Suprapubic skin (tissue), 3 donors: ENCODE data around the gene MED12L.

Source experiments
- CTCF ChIP-seq, 2 donors: fragments of 200-600 bp in 1 of 2; fragments of 450-650 bp in 1 of 2; sonication (generic) in 1 of 2; IDR thresholded peaks; one replicate each; pipeline ENCODE4 v1.5.1; 2016 to 2019; ENCODE audit warnings: antibody characterized with exemption in 2 of 2, mild to moderate bottlenecking in 1 of 2, moderate library complexity in 1 of 2
- EP300 ChIP-seq: sonication (generic); formaldehyde crosslinking; IDR thresholded peaks from one replicate; pipeline ENCODE4 v1.6.1; 2017; ENCODE audit warnings: antibody characterized with exemption

DNA sequence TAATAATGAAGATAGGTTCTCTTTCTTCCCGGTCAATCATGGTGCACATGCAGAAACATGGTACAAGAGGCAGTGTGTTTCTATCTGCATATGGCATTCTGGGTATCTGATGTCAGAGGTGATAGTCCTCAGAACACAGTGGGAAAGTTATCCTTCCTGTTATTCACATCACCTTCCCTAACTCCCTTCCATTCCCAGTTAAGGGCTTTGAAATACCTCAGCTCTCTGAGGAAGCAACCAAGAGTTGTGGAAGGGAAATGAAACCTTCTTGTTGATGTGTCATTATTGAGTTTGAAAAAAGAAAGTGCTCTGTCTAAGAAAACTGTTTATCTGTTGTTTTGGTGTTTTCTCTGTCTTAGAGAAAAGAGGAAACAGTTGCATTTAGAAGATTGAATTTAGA lies 265.8 kb downstream of the MED12L start:
- TF ChIP-seq EP300 (no peak), CTCF (IDR thresholded peaks at IDR 0.05) (no peak)
